ENCODE data around the gene CFAP97D2.
"Not testable (repeated sequence)": the region's sequence is repeated elsewhere in the genome, so short reads cannot be mapped to it uniquely, and the experiment has no call there.

CFAP97D2 gene

GRCh38 chr13:114158869-114159666 is 20.0 kb upstream of the CFAP97D2 start:
- DNase-seq: not testable (repeated sequence)

GRCh38 chr13:114161028-114161556 is 18.0 kb upstream of the CFAP97D2 start:
- DNase-seq: no peak

GRCh38 chr13:114161644-114162532 is 17.2 kb upstream of the CFAP97D2 start:
- no peak for DNase-seq

GRCh38 chr13:114162533-114162922 is 16.5 kb upstream of the CFAP97D2 start:
- no peak for DNase-seq

- DNase-seq: no peak
Measured at GRCh38 chr13:114164053-114164452, 15.0 kb upstream of the CFAP97D2 start.

GRCh38 chr13:114164681-114165429 is 14.2 kb upstream of the CFAP97D2 start:
- DNase-seq: no peak

- DNase-seq: no peak
Measured at GRCh38 chr13:114166381-114167131, 12.5 kb upstream of the CFAP97D2 start.

- DNase-seq: no peak
Measured at GRCh38 chr13:114167426-114167825, 11.6 kb upstream of the CFAP97D2 start.

GRCh38 chr13:114167885-114168284 is 11.2 kb upstream of the CFAP97D2 start:
- no peak for DNase-seq

GRCh38 chr13:114173272-114173671 is 5.8 kb upstream of the CFAP97D2 start:
- DNase-seq: no peak

GRCh38 chr13:114173745-114174144 is 5.3 kb upstream of the CFAP97D2 start:
- no peak for DNase-seq

- no peak for DNase-seq
Measured at GRCh38 chr13:114174529-114174961, 4.5 kb upstream of the CFAP97D2 start.

- DNase-seq: not testable (repeated sequence)
Measured at GRCh38 chr13:114176359-114176902, 2.6 kb upstream of the CFAP97D2 start.

- DNase-seq: no peak
Measured at GRCh38 chr13:114177245-114178010, 1.6 kb upstream of the CFAP97D2 start.

GRCh38 chr13:114185182-114185971 is 6.3 kb downstream of the CFAP97D2 start:
- DNase-seq: no peak

GRCh38 chr13:114194853-114195252 is 15.8 kb downstream of the CFAP97D2 start:
- no peak for DNase-seq

GRCh38 chr13:114196629-114197028 is 17.6 kb downstream of the CFAP97D2 start:
- no peak for DNase-seq

GRCh38 chr13:114198556-114198955 is 19.5 kb downstream of the CFAP97D2 start:
- no peak for DNase-seq

GRCh38 chr13:114199526-114199925 is 20.5 kb downstream of the CFAP97D2 start:
- DNase-seq: not testable (repeated sequence)

- no peak for DNase-seq
Measured at GRCh38 chr13:114199954-114200353, 20.9 kb downstream of the CFAP97D2 start.
